Endothelial cell of umbilical vein (primary cell): ENCODE measurements around the gene TACR1. TPM values are rescaled to one million over a fixed set of nuclear protein-coding genes. Genes with fewer than 3 reads are reported as not detected.

Experiments used
- BruUV-seq: library from RNA; stranded (reverse); fragments of 400-500 nt; replicated peaks from 2 replicates; lab custom pipeline; 2021; lab: Mats Ljungman, UMichigan
- CTCF ChIA-PET: fragments of 300-600, 350-600 bp; sonication (Branson Sonifier 250); formaldehyde crosslinking; loops from one replicate; lab custom pipeline; 2021; ENCODE audit warnings: antibody characterized with exemption, inconsistent platforms; lab: Charles Lee
- POLR2A ChIA-PET: fragments of 300-600, 350-600 bp; sonication (Branson Sonifier 250); formaldehyde crosslinking; loops from one replicate; lab custom pipeline; 2021; ENCODE audit warnings: antibody characterized with exemption, inconsistent platforms; lab: Charles Lee
- DNase-seq: peaks from one replicate; pipeline ENCODE4 v3.0.0-alpha.2; 2011; ENCODE audit warnings: low read depth, low spot score
- FAIRE-seq: peaks from 2 replicates; lab custom pipeline; 2011; peaks lifted over from hg19 to GRCh38; lab: Jason Lieb, UNC
- H2AFZ ChIP-seq: 2 replicates; pipeline ENCODE4 v1.6.0; 2012; ENCODE audit warnings: low read depth, low read length, control low read depth, inconsistent platforms
- H3K27ac ChIP-seq: 2 replicates; pipeline ENCODE4 v1.5.1; 2011; ENCODE audit warnings: low read depth, mild to moderate bottlenecking, control low read depth, low read length, moderate library complexity; ENCODE audit not compliant: insufficient read depth
- H3K27me3 ChIP-seq, 2 experiments: 2 replicates each; pipeline versions ENCODE4 v1.6.0 to v1.6.1; 2011; ENCODE audit warnings: low read length in 2 of 2, mixed read lengths in 1 of 2; ENCODE audit not compliant: control insufficient read depth in 2 of 2, insufficient read depth in 2 of 2
- H3K36me3 ChIP-seq, 2 experiments: 2 replicates in 1 of 2; 3 replicates in 1 of 2; pipeline ENCODE4 v1.5.1; 2011; ENCODE audit warnings: low read length in 2 of 2, mild to moderate bottlenecking in 1 of 2, moderate library complexity in 1 of 2; ENCODE audit not compliant: control insufficient read depth in 2 of 2, insufficient read depth in 2 of 2; ENCODE audit errors: extremely low read depth in 1 of 2
- H3K4me1 ChIP-seq: 3 replicates; pipeline ENCODE4 v1.5.1; 2011; ENCODE audit warnings: mild to moderate bottlenecking, low read length; ENCODE audit not compliant: control insufficient read depth, insufficient read depth; ENCODE audit errors: extremely low read depth
- H3K4me2 ChIP-seq: 2 replicates; pipeline ENCODE4 v1.6.1; 2011; ENCODE audit warnings: low read length, control low read depth, mixed read lengths; ENCODE audit not compliant: insufficient read depth
- H3K4me3 ChIP-seq, 3 experiments: fragments of 200-600 bp in 1 of 3; sonication (generic), shearing (Covaris generic) in 1 of 3; replicated peaks in 1 of 3; 2 replicates each; pipeline ENCODE4 v1.5.1; 2011 to 2016; ENCODE audit warnings: control low read depth in 3 of 3, low read length in 3 of 3, mild to moderate bottlenecking in 2 of 3, inconsistent platforms in 1 of 3, low read depth in 1 of 3, moderate library complexity in 1 of 3; ENCODE audit not compliant: insufficient read depth in 1 of 3
- H3K79me2 ChIP-seq: 2 replicates; pipeline ENCODE4 v1.6.0; 2012; ENCODE audit warnings: low read length, inconsistent platforms; ENCODE audit not compliant: control insufficient read depth, insufficient read depth
- H3K9ac ChIP-seq: replicated peaks from 2 replicates; pipeline ENCODE3; 2011; ENCODE audit warnings: low read length, control low read depth; ENCODE audit not compliant: insufficient read depth; ENCODE audit errors: extremely low read depth
- H3K9me1 ChIP-seq: replicated peaks from 3 replicates; pipeline ENCODE4 v1.6.0; 2011; ENCODE audit warnings: mild to moderate bottlenecking, low read length; ENCODE audit not compliant: control insufficient read depth, insufficient read depth; ENCODE audit errors: extremely low read depth
- H3K9me3 ChIP-seq: replicated peaks from 2 replicates; pipeline ENCODE4 v1.5.1; 2012; ENCODE audit warnings: low read length, inconsistent platforms; ENCODE audit not compliant: control insufficient read depth, insufficient read depth
- H4K20me1 ChIP-seq: replicated peaks from 2 replicates; pipeline ENCODE3; 2011; ENCODE audit warnings: mild to moderate bottlenecking, low read length; ENCODE audit not compliant: control insufficient read depth, insufficient read depth; ENCODE audit errors: extremely low read depth
- EZH2 ChIP-seq: IDR thresholded peaks from 2 replicates; pipeline ENCODE4 v1.6.1; 2012; ENCODE audit warnings: borderline replicate concordance, low read depth, mild to moderate bottlenecking, moderate library complexity, low read length, inconsistent platforms; ENCODE audit not compliant: severe bottlenecking
- FOS ChIP-seq: IDR thresholded peaks from 2 replicates; pipeline ENCODE4 v1.6.1; 2011; ENCODE audit warnings: mild to moderate bottlenecking, low read length, moderate library complexity, borderline replicate concordance; ENCODE audit not compliant: insufficient read depth
- GATA2 ChIP-seq: IDR thresholded peaks from 2 replicates; pipeline ENCODE4 v1.7.0; 2011; ENCODE audit warnings: low read depth, mild to moderate bottlenecking, moderate library complexity, mixed read lengths, low read length; ENCODE audit not compliant: insufficient read length, insufficient read depth
- JUN ChIP-seq: IDR thresholded peaks from 2 replicates; pipeline ENCODE4 v1.6.1; 2011; ENCODE audit warnings: borderline replicate concordance, low read depth; ENCODE audit not compliant: insufficient read length, insufficient read depth
- MAX ChIP-seq: IDR thresholded peaks from 2 replicates; pipeline ENCODE4 v1.6.1; 2011; ENCODE audit not compliant: insufficient read depth, insufficient read length
- MYC ChIP-seq: IDR thresholded peaks from one replicate; pipeline ENCODE4 v1.6.1; 2011; ENCODE audit warnings: mild to moderate bottlenecking, low read depth, low read length
- POLR2A ChIP-seq: IDR thresholded peaks from 2 replicates; pipeline ENCODE4 v1.6.1; 2012; ENCODE audit warnings: low read depth, mild to moderate bottlenecking, control low read depth, low read length
- POLR2AphosphoS5 ChIP-seq: IDR thresholded peaks from 2 replicates; pipeline ENCODE4 v1.6.1; 2012; ENCODE audit warnings: low read depth, mild to moderate bottlenecking, control low read depth, low read length, moderate library complexity; ENCODE audit not compliant: insufficient read depth
- dilution Hi-C: fragments of 300-500 bp; cut with MboI; formaldehyde crosslinking; loops from one replicate; pipeline ENCODE4 v1.15.0; 2019; ENCODE audit warnings: low sequenced_read_pairs; ENCODE audit not compliant: extremely low pct_ligation_motif_present
- intact Hi-C: fragments of 100-400 bp; cut with micrococcal nuclease; formaldehyde crosslinking; loops from one replicate; pipeline ENCODE4 v1.10.0; 2022
- polyA plus RNA-seq, 4 experiments: library from polyadenylated mRNA; depleted of rRNA in 3 of 4; stranded (reverse) in 3 of 4; unstranded in 1 of 4; fragments of >200 nt; gene quantifications; 2 replicates each; pipeline versions ENCODE4 v1.2.1 to v1.2.3, GENCODE V29; 2011 to 2012; ENCODE audit warnings: missing spikeins in 1 of 4
- total RNA-seq: library from RNA; stranded (reverse); gene quantifications from 2 replicates; pipeline ENCODE4 v1.2.3, GENCODE V29; 2021
- TF ChIP-seq, protein P1 (sequence below), 2 donors: IDR thresholded peaks; 1 replicate in 1 of 2; 2 replicates in 1 of 2; pipeline ENCODE4 v1.5.1; 2011; ENCODE audit warnings: low read length in 2 of 2, mild to moderate bottlenecking in 2 of 2, moderate library complexity in 2 of 2, control low read depth in 1 of 2, inconsistent platforms in 1 of 2, low read depth in 1 of 2; ENCODE audit not compliant: insufficient read depth in 1 of 2; ENCODE audit errors: extremely low read depth in 1 of 2

TACR1 gene
- total and polyA plus RNA-seq, 2 donors (not counting 3 experiments of a cell fraction or from before 2014, with no cell fraction given): not detected

GRCh38 chr2:75177427-75177826, 21.9 kb downstream of the TACR1 start:
- FAIRE-seq (no peak), DNase-seq (no peak)
- H3K27ac ChIP-seq: no peak overlapping the region
- peaks cover 0 to 2% of the 10 kb centered on the region in 2 experiments for H3K27me3 ChIP-seq
- H3K4me2 ChIP-seq: no peak overlapping the region
- H3K36me3 ChIP-seq: no peaks in the 10 kb centered on the region
- H3K9ac ChIP-seq: no peak overlapping the region
- H3K9me3 ChIP-seq: no peaks in the 10 kb centered on the region
- intact Hi-C loops (no loop called here), dilution Hi-C loops (no loop called here)
- H3K4me1 ChIP-seq: no peaks in the 10 kb centered on the region
- no TSS peak for BruUV-seq
- ChIA-PET CTCF (no interaction called here), POLR2A (no interaction called here)
- no peaks in the 10 kb centered on the region for H3K9me1 ChIP-seq
- H2AFZ ChIP-seq: no peak overlapping the region
- no peak overlapping the region for H3K4me3 ChIP-seq
- TF ChIP-seq, protein P1, sequence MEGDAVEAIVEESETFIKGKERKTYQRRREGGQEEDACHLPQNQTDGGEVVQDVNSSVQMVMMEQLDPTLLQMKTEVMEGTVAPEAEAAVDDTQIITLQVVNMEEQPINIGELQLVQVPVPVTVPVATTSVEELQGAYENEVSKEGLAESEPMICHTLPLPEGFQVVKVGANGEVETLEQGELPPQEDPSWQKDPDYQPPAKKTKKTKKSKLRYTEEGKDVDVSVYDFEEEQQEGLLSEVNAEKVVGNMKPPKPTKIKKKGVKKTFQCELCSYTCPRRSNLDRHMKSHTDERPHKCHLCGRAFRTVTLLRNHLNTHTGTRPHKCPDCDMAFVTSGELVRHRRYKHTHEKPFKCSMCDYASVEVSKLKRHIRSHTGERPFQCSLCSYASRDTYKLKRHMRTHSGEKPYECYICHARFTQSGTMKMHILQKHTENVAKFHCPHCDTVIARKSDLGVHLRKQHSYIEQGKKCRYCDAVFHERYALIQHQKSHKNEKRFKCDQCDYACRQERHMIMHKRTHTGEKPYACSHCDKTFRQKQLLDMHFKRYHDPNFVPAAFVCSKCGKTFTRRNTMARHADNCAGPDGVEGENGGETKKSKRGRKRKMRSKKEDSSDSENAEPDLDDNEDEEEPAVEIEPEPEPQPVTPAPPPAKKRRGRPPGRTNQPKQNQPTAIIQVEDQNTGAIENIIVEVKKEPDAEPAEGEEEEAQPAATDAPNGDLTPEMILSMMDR (IDR thresholded peaks at IDR 0.05; ENCODE audit: extremely low read depth in 1 of 2, insufficient read depth in 1 of 2, low read depth in 1 of 2, low read length in 2 of 2): no peak
- TF ChIP-seq EZH2 (no peak), MAX (no peak), FOS (no peak), POLR2AphosphoS5 (no peak), GATA2 (no peak), MYC (no peak), JUN (no peak), POLR2A (no peak)
- no peaks in the 10 kb centered on the region for H4K20me1 ChIP-seq
- no peaks in the 10 kb centered on the region for H3K79me2 ChIP-seq
